ENCODE measurements around the gene TRIM47.
"Not testable (repeated sequence)": the region's sequence is repeated elsewhere in the genome, so short reads cannot be mapped to it uniquely, and the experiment has no call there.

TRIM47 gene

GRCh38 chr17:75891022-75891604, 12.7 kb upstream of the TRIM47 start:
- no peak for DNase-seq

- DNase-seq, result no peak
Observed at GRCh38 chr17:75889454-75889853, 11.1 kb upstream of the TRIM47 start.

GRCh38 chr17:75888484-75888883, 10.1 kb upstream of the TRIM47 start:
- no peak for DNase-seq

- DNase-seq, result not testable (repeated sequence)
Observed at GRCh38 chr17:75885860-75886259, 7.5 kb upstream of the TRIM47 start.

GRCh38 chr17:75885431-75885830, 7.0 kb upstream of the TRIM47 start:
- DNase-seq, result no peak

- DNase-seq, result no peak
Observed at GRCh38 chr17:75881678-75882454, 3.5 kb upstream of the TRIM47 start.

- DNase-seq, result no peak
Observed at GRCh38 chr17:75880266-75880665, 1.9 kb upstream of the TRIM47 start.

DNA sequence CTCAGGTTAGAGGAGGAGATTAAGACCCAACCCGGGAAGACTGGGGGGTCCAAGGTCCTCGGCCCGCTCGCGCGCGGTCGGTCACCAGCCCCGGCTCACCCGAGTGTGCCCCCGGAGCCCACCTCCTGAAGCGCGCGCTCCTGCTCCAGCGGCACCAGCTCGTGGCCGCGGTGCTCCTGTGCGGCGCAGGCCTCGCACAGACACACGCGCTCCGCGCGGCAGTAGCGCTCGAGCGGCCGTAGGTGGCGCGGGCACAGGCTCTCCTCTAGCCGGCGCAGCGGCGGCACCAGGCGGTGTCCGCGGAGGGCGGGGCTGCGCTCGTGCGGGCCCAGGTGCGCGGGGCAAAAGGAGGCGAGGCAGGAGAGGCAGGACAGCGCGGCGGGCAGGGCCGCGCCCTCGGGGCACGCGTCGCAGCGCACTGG, 618 bp downstream of the TRIM47 start:
- peak; percentile 46 for DNase-seq

GRCh38 chr17:75876938-75877751, 1.2 kb downstream of the TRIM47 start:
- DNase-seq, result peak; percentile 96

DNA sequence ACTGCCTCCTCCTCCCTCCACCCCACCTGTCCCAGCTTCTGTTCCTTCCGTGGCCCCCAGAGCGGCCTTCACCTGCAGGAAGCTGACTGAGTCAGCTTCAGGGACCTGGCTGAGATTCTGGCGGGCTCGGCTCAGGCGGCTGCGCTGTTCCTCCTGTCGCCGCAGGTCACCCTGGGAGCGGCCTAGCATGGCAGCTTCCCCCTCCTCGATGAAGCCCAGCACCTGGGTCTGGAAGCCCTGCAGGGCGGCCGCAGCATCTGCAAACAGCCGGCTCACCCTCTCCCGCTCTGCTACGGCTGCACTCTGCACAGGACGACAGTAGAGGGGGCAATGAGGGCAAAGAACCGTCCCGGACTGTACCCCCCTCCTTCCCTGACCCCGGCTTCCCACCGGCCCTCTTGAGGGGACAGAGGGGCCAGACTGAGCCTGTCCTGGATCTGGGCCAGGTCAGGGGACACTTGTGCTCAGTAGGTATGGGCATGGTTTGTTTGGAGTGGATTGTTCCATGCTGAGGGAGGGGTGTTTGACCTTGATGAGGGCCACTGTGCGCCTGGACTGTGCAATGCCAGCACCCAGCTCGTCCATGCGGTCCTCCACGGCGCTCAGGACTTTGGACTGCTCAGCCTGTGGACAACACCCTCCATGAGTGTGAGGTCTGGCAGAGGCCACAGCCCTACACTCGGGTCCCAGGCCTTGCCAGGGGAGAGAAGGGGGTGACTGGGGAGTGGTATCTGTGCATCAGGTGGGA, 2.0 kb downstream of the TRIM47 start:
- DNase-seq, result no peak

DNA sequence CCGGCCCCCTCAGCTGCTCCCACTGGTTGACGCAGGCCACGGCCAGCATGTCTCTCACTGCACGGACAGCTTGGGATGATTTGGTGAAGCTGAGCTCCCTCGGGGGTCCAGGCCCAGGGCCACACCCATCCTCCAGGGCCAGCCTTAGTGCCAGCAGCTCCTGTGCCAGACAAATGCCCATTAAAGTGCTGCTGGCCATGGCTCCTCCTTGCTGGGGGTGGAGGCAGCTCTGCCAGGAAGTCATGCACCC, 2.5 kb downstream of the TRIM47 start:
- peak; percentile 83 for DNase-seq

DNA sequence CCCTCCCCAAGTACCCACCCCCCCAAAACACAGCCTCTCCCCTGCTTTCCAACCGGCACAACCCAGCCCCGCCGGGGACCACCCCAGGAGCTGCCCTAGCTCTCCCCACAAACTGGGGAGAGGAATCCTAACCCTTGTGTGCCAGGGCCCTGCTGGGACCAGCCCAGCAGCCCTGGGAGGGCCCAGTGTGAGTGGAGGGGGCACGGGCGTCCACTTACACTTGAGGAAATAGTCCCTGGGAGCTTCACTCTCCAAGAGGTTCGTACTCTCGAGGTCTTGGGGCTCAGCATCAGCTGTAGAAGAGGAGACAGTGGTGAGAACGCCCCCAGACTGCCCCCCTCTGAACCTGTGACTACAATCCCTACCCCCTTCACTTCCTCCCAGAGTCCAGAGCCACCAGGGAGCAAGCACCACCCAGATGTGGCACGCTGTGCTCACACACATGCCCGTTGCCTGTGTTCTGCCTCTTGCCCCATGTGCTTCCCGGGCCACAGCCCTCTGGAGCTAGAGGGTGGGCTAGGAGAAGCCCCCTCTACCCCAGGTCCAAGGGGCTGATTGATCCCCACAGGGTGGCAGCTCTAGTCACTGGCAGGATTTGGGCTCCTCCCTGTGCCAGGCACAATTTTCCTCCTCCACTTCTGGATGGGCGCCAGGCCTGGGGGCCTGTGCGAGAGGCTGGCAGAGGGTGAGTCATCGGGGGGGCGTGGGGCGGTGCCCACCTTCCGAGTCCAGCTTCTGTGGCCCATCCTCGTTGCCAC, 3.0 kb downstream of the TRIM47 start:
- DNase-seq, result no peak

GRCh38 chr17:75874323-75875181, 3.8 kb downstream of the TRIM47 start:
- DNase-seq, result no peak

GRCh38 chr17:75873587-75874322, 4.6 kb downstream of the TRIM47 start:
- DNase-seq, result no peak

DNA sequence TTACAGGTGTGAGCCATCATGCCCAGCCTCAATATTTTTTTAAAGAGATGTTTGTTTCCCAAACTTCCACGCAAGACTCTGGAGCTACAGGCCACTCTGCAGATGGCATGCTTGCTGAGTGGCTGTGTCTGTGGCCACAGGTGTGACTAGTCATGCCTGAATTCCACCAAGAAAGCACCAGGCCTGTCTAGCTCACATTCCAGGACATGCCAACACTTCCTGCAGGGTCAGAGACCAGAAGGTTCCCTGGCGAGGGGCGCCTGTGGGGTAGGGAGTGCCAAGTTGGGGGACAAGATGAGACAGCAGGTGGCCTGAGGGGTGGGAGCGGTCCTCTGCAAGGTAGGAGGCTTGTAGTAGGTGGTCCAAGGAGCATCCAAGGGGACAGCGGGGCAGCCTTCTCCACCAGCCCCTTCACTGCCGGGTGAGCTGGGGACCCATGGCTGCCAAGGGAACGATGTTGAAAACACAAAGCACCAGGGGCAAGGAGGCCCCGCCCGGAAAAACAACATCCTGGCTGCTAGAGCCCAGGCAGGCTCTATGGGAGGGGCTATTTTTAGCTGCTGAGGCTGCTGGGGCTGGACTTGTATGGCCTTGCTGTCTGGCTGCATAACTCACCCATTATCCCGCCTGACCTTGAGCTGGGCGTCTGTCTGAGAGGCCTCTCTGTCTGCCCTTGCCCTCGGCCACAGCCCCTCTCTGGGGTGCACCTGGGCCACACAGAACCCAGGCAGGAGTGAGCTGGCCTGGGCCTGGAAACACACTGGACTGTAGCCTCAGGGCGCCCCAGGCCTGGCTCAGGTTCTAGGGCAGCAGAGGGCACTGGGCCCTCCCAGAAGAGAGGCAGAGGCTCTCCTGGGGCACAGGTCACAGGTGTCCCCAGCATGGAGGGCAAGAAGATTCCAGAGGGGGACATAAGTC, 5.7 kb downstream of the TRIM47 start:
- DNase-seq, result peak; percentile 52

DNA sequence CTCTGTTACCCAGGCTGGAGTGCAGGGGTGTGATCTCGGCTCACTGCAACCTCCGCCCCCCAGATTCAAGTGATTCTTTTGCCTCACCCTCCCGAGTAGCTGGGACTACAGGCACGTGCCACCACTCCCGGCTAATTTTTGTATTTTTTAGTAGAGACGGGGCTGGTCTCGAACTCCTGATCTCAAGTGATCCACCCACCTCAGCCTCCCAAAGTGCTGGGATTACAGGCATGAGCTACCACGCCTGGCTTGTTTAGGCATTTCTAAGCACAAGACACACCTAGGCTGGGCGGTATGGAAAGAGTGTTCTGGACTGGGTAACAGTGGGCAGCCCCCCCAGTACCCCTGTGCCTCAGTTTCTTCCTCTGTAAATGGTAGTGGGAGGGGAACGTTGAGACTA, 8.2 kb downstream of the TRIM47 start:
- not testable (repeated sequence) for DNase-seq

DNA sequence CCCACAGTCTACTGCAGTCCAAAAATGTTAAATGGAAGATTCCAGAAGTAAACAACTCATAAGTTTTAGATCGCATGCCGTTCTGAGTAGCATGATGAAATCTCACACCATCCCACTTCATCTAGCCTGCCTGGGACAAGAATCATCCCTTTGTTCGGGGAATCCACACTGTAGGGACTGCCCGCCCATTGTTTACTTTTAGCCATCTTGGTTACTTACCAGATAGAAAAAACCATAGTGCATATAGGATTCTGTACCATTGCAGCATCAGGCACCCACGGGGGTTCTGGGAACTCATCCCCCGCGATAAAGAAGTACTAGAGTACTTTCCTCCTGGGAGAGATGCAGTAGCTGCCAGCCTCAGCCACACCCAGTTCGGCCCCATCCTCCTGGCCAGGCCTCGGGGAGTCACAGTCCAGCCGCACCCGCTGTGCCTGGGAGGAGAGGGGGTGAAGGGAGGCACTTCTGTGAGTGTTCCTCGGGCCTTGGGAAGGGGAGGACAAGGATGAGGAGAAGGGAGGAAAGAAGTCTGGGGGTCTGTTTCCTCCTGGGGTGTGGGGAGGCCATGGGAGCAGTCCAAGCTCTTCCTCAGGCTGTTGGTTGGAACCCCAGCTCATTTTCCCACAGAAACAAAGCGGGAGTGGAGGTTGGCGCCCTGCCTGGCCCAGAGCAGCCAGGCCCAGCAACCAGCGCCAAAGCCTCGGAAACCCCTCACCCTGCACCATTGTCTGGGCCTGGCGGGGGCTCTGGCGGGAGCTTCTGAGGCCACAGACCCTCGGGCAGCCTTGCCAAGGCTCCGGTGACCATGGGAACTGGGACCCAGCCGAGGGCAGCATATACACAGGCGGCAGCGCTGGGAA, 8.9 kb downstream of the TRIM47 start:
- no peak for DNase-seq

- DNase-seq, result not testable (repeated sequence)
Observed at GRCh38 chr17:75868730-75869281, 9.6 kb downstream of the TRIM47 start.
